Smooth muscle cell (in vitro differentiated cells): Measurements from ENCODE around the gene CYFIP2. TPM values are rescaled to one million over a fixed set of nuclear protein-coding genes. Genes with fewer than 3 reads are reported as not detected.

Experiments
- DNase-seq: peaks from one replicate; lab custom pipeline; 2025; ENCODE audit not compliant: unreplicated experiment; lab: John Stamatoyannopoulos, UW
- H2AFZ ChIP-seq: fragments of 200-600 bp; sonication (generic); 2 replicates; pipeline ENCODE4 v1.6.0; 2016; ENCODE audit warnings: antibody characterized with exemption, low read depth, mild to moderate bottlenecking
- H3F3A ChIP-seq: fragments of 200-600 bp; sonication (generic); 2 replicates; pipeline ENCODE4 v1.6.0; 2017; ENCODE audit warnings: antibody characterized with exemption, low read depth
- H3K27ac ChIP-seq: fragments of 200-600 bp; sonication (generic); 2 replicates; pipeline ENCODE4 v1.5.1; 2016; ENCODE audit warnings: low read depth, mild to moderate bottlenecking
- H3K27me3 ChIP-seq: fragments of 200-600 bp; sonication (generic); 2 replicates; pipeline ENCODE4 v1.6.1; 2016; ENCODE audit warnings: low read depth, mild to moderate bottlenecking
- H3K36me3 ChIP-seq: fragments of 200-600 bp; sonication (generic); 2 replicates; pipeline ENCODE4 v1.5.1; 2016; ENCODE audit warnings: low read depth
- H3K4me1 ChIP-seq: fragments of 200-600 bp; sonication (generic); 2 replicates; pipeline ENCODE4 v1.5.1; 2016; ENCODE audit warnings: low read depth
- H3K4me2 ChIP-seq: fragments of 200-600 bp; sonication (generic); 2 replicates; pipeline ENCODE4 v1.6.0; 2016; ENCODE audit warnings: mild to moderate bottlenecking
- H3K4me3 ChIP-seq: fragments of 200-600 bp; sonication (generic); 2 replicates; pipeline ENCODE4 v1.5.1; 2016; ENCODE audit warnings: mild to moderate bottlenecking
- H3K79me2 ChIP-seq: fragments of 200-600 bp; sonication (generic); 2 replicates; pipeline ENCODE4 v1.6.0; 2016; ENCODE audit warnings: low read depth, mild to moderate bottlenecking
- H3K9ac ChIP-seq: fragments of 200-600 bp; sonication (generic); 2 replicates; pipeline ENCODE4 v1.6.0; 2016; ENCODE audit warnings: low read depth
- H3K9me3 ChIP-seq: fragments of 200-600 bp; sonication (generic); replicated peaks from 2 replicates; pipeline ENCODE4 v1.5.1; 2016; ENCODE audit warnings: low read depth
- H4K20me1 ChIP-seq: fragments of 200-600 bp; sonication (generic); 2 replicates; pipeline ENCODE4 v1.6.0; 2016; ENCODE audit warnings: low read depth
- WGBS: methylation state at CpG from one replicate; pipeline ENCODE4 v1.1.7; 2016; ENCODE audit warnings: low lambda C conversion rate; 5-methylcytosine and 5-hydroxymethylcytosine counted together
- polyA plus RNA-seq: library from polyadenylated mRNA; unstranded; fragments of >200 nt; fragmentation: Nextera tagmentation; extraction: Ambion mirVana; gene quantifications from 2 replicates; pipeline ENCODE4 v1.2.1, GENCODE V29; 2016
- total RNA-seq: library from RNA; depleted of rRNA; stranded (reverse); fragments of >200 nt; gene quantifications from 2 replicates; pipeline ENCODE4 v1.2.3, GENCODE V29; 2014
- TF ChIP-seq, protein P1 (sequence below): fragments of 200-600 bp; sonication (generic); IDR thresholded peaks from 2 replicates; pipeline ENCODE4 v1.5.1; 2017; ENCODE audit warnings: borderline replicate concordance, mild to moderate bottlenecking, antibody characterized with exemption; ENCODE audit not compliant: insufficient read depth, poor library complexity, severe bottlenecking

The CYFIP2 gene
- total and polyA plus RNA-seq, 2 experiments from 2014 or later: 11.4 to 17.8 TPM

DNA sequence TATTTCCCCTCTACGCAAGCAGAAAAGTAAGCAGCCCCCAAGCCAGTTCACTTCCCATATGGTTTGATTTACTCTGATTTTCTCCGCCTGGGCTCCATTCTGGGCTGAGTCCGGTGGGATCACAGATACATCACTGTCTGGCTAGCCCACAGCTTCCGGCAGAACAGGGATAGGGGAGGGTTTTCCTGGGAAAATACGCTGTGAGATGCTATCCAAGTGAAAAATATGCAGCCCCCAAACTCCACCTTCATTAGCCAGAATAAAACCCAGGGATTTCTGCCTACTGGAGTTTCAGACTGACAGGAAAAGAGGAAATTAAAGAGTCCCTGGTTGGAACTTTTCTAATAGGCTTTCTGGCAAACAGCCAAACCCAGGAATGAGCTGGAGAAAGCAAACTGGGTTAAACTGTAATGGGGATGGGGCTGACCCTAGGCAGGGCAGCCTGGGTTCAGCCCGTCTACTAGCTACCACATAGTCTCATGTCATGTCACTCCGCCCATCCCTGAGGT lies 177.2 kb downstream of the CYFIP2 start:
- Histone ChIP-seq H3K4me2 (no peak overlapping the region), H3K27ac (no peak overlapping the region), H3K9ac (no peak overlapping the region), H3K9me3 (no peaks in the 10 kb centered on the region), H3K4me1 (no peaks in the 10 kb centered on the region), H2AFZ (no peak overlapping the region), H3F3A (no peaks in the 10 kb centered on the region), H3K79me2 (no peaks in the 10 kb centered on the region), H3K27me3 (no peaks in the 10 kb centered on the region), H4K20me1 (no peaks in the 10 kb centered on the region), H3K4me3 (no peak overlapping the region), H3K36me3 (no peaks in the 10 kb centered on the region)
- TF ChIP-seq, protein P1, sequence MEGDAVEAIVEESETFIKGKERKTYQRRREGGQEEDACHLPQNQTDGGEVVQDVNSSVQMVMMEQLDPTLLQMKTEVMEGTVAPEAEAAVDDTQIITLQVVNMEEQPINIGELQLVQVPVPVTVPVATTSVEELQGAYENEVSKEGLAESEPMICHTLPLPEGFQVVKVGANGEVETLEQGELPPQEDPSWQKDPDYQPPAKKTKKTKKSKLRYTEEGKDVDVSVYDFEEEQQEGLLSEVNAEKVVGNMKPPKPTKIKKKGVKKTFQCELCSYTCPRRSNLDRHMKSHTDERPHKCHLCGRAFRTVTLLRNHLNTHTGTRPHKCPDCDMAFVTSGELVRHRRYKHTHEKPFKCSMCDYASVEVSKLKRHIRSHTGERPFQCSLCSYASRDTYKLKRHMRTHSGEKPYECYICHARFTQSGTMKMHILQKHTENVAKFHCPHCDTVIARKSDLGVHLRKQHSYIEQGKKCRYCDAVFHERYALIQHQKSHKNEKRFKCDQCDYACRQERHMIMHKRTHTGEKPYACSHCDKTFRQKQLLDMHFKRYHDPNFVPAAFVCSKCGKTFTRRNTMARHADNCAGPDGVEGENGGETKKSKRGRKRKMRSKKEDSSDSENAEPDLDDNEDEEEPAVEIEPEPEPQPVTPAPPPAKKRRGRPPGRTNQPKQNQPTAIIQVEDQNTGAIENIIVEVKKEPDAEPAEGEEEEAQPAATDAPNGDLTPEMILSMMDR: no peak
- 57% methylated on average over 7 of the region's 7 CpGs for WGBS
- DNase-seq: no peak

DNA sequence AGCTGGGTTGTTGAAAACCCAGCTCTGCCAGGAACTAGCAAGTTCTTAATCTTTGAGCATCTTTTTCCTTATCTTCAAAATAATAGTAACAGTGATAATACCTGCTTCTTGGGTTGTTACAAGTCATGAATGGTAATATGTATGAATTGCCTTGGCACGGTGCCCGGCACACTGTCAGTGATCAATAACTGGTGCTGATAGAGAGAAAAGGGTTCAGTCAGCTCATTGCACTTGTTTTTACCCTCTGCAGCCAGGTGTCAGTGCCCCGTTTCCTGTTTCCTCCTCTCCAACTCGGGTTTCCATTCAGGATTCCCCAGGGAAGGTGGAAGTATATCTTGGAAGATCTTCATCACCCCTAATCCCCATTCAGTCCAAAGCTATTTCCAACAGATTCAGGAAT lies 178.3 kb downstream of the CYFIP2 start:
- Histone ChIP-seq H3K4me2 (no peak overlapping the region), H3K4me3 (no peak overlapping the region), H3K79me2 (no peaks in the 10 kb centered on the region), H3K9me3 (no peaks in the 10 kb centered on the region), H3K4me1 (no peaks in the 10 kb centered on the region), H3F3A (no peaks in the 10 kb centered on the region), H2AFZ (no peak overlapping the region), H3K27me3 (no peaks in the 10 kb centered on the region), H3K9ac (no peak overlapping the region), H3K27ac (no peak overlapping the region), H3K36me3 (no peaks in the 10 kb centered on the region), H4K20me1 (no peaks in the 10 kb centered on the region)
- TF ChIP-seq, protein P1: no peak
- DNase-seq: no peak
- 84% methylated on average over 4 of the region's 4 CpGs for WGBS

Other genes with a start within 250 kb of the CYFIP2 start
- 0.72 TPM in 1 of 2 replicates, not detected in the other for gene HAVCR1, start 207.0 kb upstream of the CYFIP2 start, total RNA-seq
- not detected in 2 replicates for gene HAVCR1, start 207.0 kb upstream of the CYFIP2 start, polyA plus RNA-seq
- 0.04 and 2.0 TPM in 2 replicates for gene HAVCR2, start 157.1 kb upstream of the CYFIP2 start, total RNA-seq
- gene HAVCR2, start 157.1 kb upstream of the CYFIP2 start, polyA plus RNA-seq: 0.17 and 0.47 TPM in 2 replicates
- gene MED7, start 123.3 kb upstream of the CYFIP2 start, total RNA-seq: 9.3 and 12.2 TPM in 2 replicates
- gene MED7, start 123.3 kb upstream of the CYFIP2 start, polyA plus RNA-seq: 12.7 and 13.5 TPM in 2 replicates
- not detected in 2 replicates for gene GARIN3, start 99.9 kb upstream of the CYFIP2 start, total RNA-seq
- gene GARIN3, start 99.9 kb upstream of the CYFIP2 start, polyA plus RNA-seq: not detected in 2 replicates
- 1.7 and 1.8 TPM in 2 replicates for gene ITK, start 85.3 kb upstream of the CYFIP2 start, total RNA-seq
- gene ITK, start 85.3 kb upstream of the CYFIP2 start, polyA plus RNA-seq: 0.97 TPM in 1 of 2 replicates, not detected in the other
- 3.5 and 6.9 TPM in 2 replicates for gene NIPAL4, start 194.1 kb downstream of the CYFIP2 start, total RNA-seq
- 0.37 and 2.7 TPM in 2 replicates for gene NIPAL4, start 194.1 kb downstream of the CYFIP2 start, polyA plus RNA-seq